Keratinocyte (primary cell): ENCODE data around the gene SFMBT2. TPM values are rescaled to one million over a fixed set of nuclear protein-coding genes. Genes with fewer than 3 reads are reported as not detected.

Experiments used
- DNase-seq: peaks from one replicate; pipeline ENCODE4 v3.0.0-alpha.2; 2011; ENCODE audit warnings: low read depth, missing footprints, low spot score
- FAIRE-seq: peaks from 2 replicates; lab custom pipeline; 2011; peaks lifted over from hg19 to GRCh38; lab: Jason Lieb, UNC
- H2AFZ ChIP-seq: 2 replicates; pipeline ENCODE4 v1.6.0; 2012; ENCODE audit warnings: low read length, control low read depth, inconsistent platforms; ENCODE audit not compliant: control insufficient read depth
- H3K27ac ChIP-seq: 2 replicates; pipeline ENCODE4 v1.5.1; 2011; ENCODE audit warnings: low read length; ENCODE audit not compliant: control insufficient read depth, insufficient read depth
- H3K27me3 ChIP-seq: 3 replicates; pipeline ENCODE4 v1.6.0; 2011; ENCODE audit warnings: low read length; ENCODE audit not compliant: control insufficient read depth, insufficient read depth; ENCODE audit errors: extremely low read depth
- H3K36me3 ChIP-seq, 2 experiments: 2 replicates in 1 of 2; 3 replicates in 1 of 2; pipeline ENCODE4 v1.5.1; 2011; ENCODE audit warnings: low read length in 2 of 2, mild to moderate bottlenecking in 1 of 2; ENCODE audit not compliant: control insufficient read depth in 2 of 2, insufficient read depth in 2 of 2; ENCODE audit errors: extremely low read depth in 1 of 2
- H3K4me1 ChIP-seq: 3 replicates; pipeline ENCODE4 v1.5.1; 2011; ENCODE audit warnings: low read length; ENCODE audit not compliant: control insufficient read depth, insufficient read depth; ENCODE audit errors: extremely low read depth
- H3K4me2 ChIP-seq: 3 replicates; pipeline ENCODE4 v1.6.0; 2011; ENCODE audit warnings: low read depth, low read length; ENCODE audit not compliant: control insufficient read depth, insufficient read depth; ENCODE audit errors: extremely low read depth
- H3K4me3 ChIP-seq, 3 experiments: fragments of 200-600 bp in 1 of 3; sonication (generic) in 1 of 3; 2 replicates in 2 of 3; 3 replicates in 1 of 3; pipeline ENCODE4 v1.5.1; 2011 to 2016; ENCODE audit warnings: low read length in 3 of 3, mild to moderate bottlenecking in 3 of 3, control low read depth in 2 of 3, inconsistent platforms in 1 of 3, low read depth in 1 of 3, mixed read lengths in 1 of 3, mixed run types in 1 of 3, moderate library complexity in 1 of 3; ENCODE audit not compliant: control insufficient read depth in 2 of 3, insufficient read depth in 2 of 3; ENCODE audit errors: extremely low read depth in 1 of 3
- H3K79me2 ChIP-seq: 2 replicates; pipeline ENCODE4 v1.6.0; 2012; ENCODE audit warnings: low read length; ENCODE audit not compliant: control insufficient read depth, insufficient read depth
- H3K9ac ChIP-seq: 3 replicates; pipeline ENCODE4 v1.6.0; 2011; ENCODE audit warnings: low read length; ENCODE audit not compliant: control insufficient read depth, insufficient read depth; ENCODE audit errors: extremely low read depth
- H3K9me1 ChIP-seq: 3 replicates; pipeline ENCODE4 v1.6.0; 2011; ENCODE audit warnings: low read length; ENCODE audit not compliant: control insufficient read depth, insufficient read depth; ENCODE audit errors: extremely low read depth
- H3K9me3 ChIP-seq: 2 replicates; pipeline ENCODE4 v1.5.1; 2012; ENCODE audit warnings: low read depth, low read length; ENCODE audit not compliant: control insufficient read depth
- H4K20me1 ChIP-seq: 3 replicates; pipeline ENCODE4 v1.6.0; 2011; ENCODE audit warnings: low read length; ENCODE audit not compliant: control insufficient read depth, insufficient read depth; ENCODE audit errors: extremely low read depth
- CTCF ChIP-seq, 3 experiments: IDR thresholded peaks in 1 of 3; conservative IDR thresholded peaks in 1 of 3; optimal IDR thresholded peaks in 1 of 3; 2 replicates in 2 of 3; 3 replicates in 1 of 3; pipeline versions ENCODE3 to v1.5.1; 2011; ENCODE audit warnings: low read length in 3 of 3, mild to moderate bottlenecking in 3 of 3, moderate library complexity in 2 of 3, control low read depth in 1 of 3, inconsistent platforms in 1 of 3; ENCODE audit not compliant: insufficient read depth in 2 of 3; ENCODE audit errors: extremely low read depth in 1 of 3
- EZH2 ChIP-seq: IDR thresholded peaks from one replicate; pipeline ENCODE4 v1.6.1; 2012; ENCODE audit warnings: inconsistent platforms, mild to moderate bottlenecking, low read length, moderate library complexity
- dilution Hi-C: fragments of 300-500 bp; cut with MboI; formaldehyde crosslinking; loops from one replicate; pipeline ENCODE4 v1.7.0; 2020; ENCODE audit warnings: low sequenced_read_pairs; ENCODE audit not compliant: extremely low pct_ligation_motif_present
- polyA plus RNA-seq, 5 experiments: library from polyadenylated mRNA; depleted of rRNA in 3 of 5; stranded (reverse) in 3 of 5; stranded (forward) in 1 of 5; unstranded in 1 of 5; fragments of >200 nt; gene quantifications; 1 replicate in 1 of 5; 2 replicates in 3 of 5; 3 replicates in 1 of 5; pipeline versions ENCODE4 v1.2.1 to v1.2.3, GENCODE V29; 2011 to 2012; ENCODE audit warnings: missing spikeins in 2 of 5, low read depth in 1 of 5, low replicate concordance in 1 of 5

Gene SFMBT2
- polyA plus RNA-seq, 1 donor (not counting 4 experiments of a cell fraction or from before 2014, with no cell fraction given), result 0.71 TPM

GRCh38 chr10:7285522-7286322, 125.1 kb downstream of the SFMBT2 start:
- H3K27ac ChIP-seq, result no peak overlapping the region
- H3K79me2 ChIP-seq, result no peaks in the 10 kb centered on the region
- no peaks in the 10 kb centered on the region for H3K9me3 ChIP-seq
- dilution Hi-C loops, result no loop called here
- DNase-seq (no peak), FAIRE-seq (no peak)
- H3K27me3 ChIP-seq, result no peaks in the 10 kb centered on the region
- no peaks in the 10 kb centered on the region for H3K9me1 ChIP-seq
- H3K4me2 ChIP-seq, result no peak overlapping the region
- H3K4me3 ChIP-seq, result no peak overlapping the region
- H4K20me1 ChIP-seq, result no peaks in the 10 kb centered on the region
- no peaks in the 10 kb centered on the region for H3K36me3 ChIP-seq
- no peak overlapping the region for H2AFZ ChIP-seq
- no peak overlapping the region for H3K9ac ChIP-seq
- no peaks in the 10 kb centered on the region for H3K4me1 ChIP-seq
- TF ChIP-seq EZH2, result no peak
- no peak for TF ChIP-seq CTCF (optimal IDR thresholded peaks at IDR 0.05 in 1 of 3, IDR thresholded peaks at IDR 0.05 in 1 of 3, conservative IDR thresholded peaks at IDR 0.05 in 1 of 3; ENCODE audit: extremely low read depth in 1 of 3, insufficient read depth in 2 of 3, low read length in 3 of 3)

- H3K9ac ChIP-seq, result no peak overlapping the region
- no peaks in the 10 kb centered on the region for H3K9me1 ChIP-seq
- no peaks in the 10 kb centered on the region for H3K4me1 ChIP-seq
- FAIRE-seq (no peak), DNase-seq (no peak)
- no peak overlapping the region for H3K4me3 ChIP-seq
- dilution Hi-C loops, result no loop called here
- no peak overlapping the region for H3K27ac ChIP-seq
- H3K79me2 ChIP-seq, result no peaks in the 10 kb centered on the region
- H3K27me3 ChIP-seq, result no peaks in the 10 kb centered on the region
- no peak overlapping the region for H2AFZ ChIP-seq
- H4K20me1 ChIP-seq, result no peaks in the 10 kb centered on the region
- H3K36me3 ChIP-seq, result no peaks in the 10 kb centered on the region
- H3K4me2 ChIP-seq, result no peak overlapping the region
- no peaks in the 10 kb centered on the region for H3K9me3 ChIP-seq
- TF ChIP-seq CTCF (optimal IDR thresholded peaks at IDR 0.05 in 1 of 3, IDR thresholded peaks at IDR 0.05 in 1 of 3, conservative IDR thresholded peaks at IDR 0.05 in 1 of 3; ENCODE audit: extremely low read depth in 1 of 3, insufficient read depth in 2 of 3, low read length in 3 of 3) (no peak), EZH2 (no peak)
Measured at GRCh38 chr10:7283246-7283645, 127.6 kb downstream of the SFMBT2 start.
